B cell (primary cell): ENCODE results near the gene OPN4. TPM values are rescaled to one million over a fixed set of nuclear protein-coding genes. Genes with fewer than 3 reads are reported as not detected.

Experiments used
- ATAC-seq: fragments of 200-7000 bp; cut with Tn5 transposase; one replicate; pipeline ENCODE4 v1.10.0; 2021; ENCODE audit warnings: low read depth, mild to moderate bottlenecking, moderate number of reproducible peaks, moderate library complexity
- CTCF ChIA-PET: fragments of 350-600 bp; sonication (Branson Sonifier 250); formaldehyde crosslinking; loops from one replicate; lab custom pipeline; 2021; ENCODE audit warnings: antibody characterized with exemption, inconsistent platforms; lab: Charles Lee
- POLR2A ChIA-PET: fragments of 350-600 bp; sonication (Branson Sonifier 250); formaldehyde crosslinking; loops from one replicate; lab custom pipeline; 2021; ENCODE audit warnings: antibody characterized with exemption; lab: Charles Lee
- DNase-seq: peaks from one replicate; pipeline ENCODE4 v3.0.0; 2013
- H2AFZ ChIP-seq: 2 replicates; pipeline ENCODE4 v1.6.1; 2012; ENCODE audit warnings: mild to moderate bottlenecking, low read depth, low read length; ENCODE audit not compliant: insufficient read depth, poor library complexity, severe bottlenecking
- H3K27ac ChIP-seq, 2 donors: 1 replicate in 1 of 2; 2 replicates in 1 of 2; pipeline ENCODE4 v1.5.1; 2012 to 2013; ENCODE audit warnings: low read length in 2 of 2, mild to moderate bottlenecking in 2 of 2, moderate library complexity in 1 of 2
- H3K27me3 ChIP-seq, 4 experiments: fragments of 200-600 bp in 1 of 4; sonication (generic) in 1 of 4; replicated peaks in 1 of 4; 1 replicate in 2 of 4; 2 replicates in 2 of 4; pipeline versions ENCODE4 v1.6.1 to v1.7.0; 2013 to 2016; ENCODE audit warnings: low read length in 3 of 4, mild to moderate bottlenecking in 2 of 4, mixed read lengths in 1 of 4, moderate library complexity in 1 of 4; ENCODE audit not compliant: insufficient read depth in 4 of 4, control insufficient read depth in 3 of 4; ENCODE audit errors: control extremely low read depth in 1 of 4
- H3K36me3 ChIP-seq, 2 experiments: replicated peaks in 1 of 2; 1 replicate in 1 of 2; 2 replicates in 1 of 2; pipeline versions ENCODE4 v1.6.1 to v1.7.1; 2013; ENCODE audit warnings: low read length in 1 of 2; ENCODE audit not compliant: insufficient read depth in 2 of 2, control insufficient read depth in 1 of 2; ENCODE audit errors: control extremely low read depth in 1 of 2, extremely low read depth in 1 of 2
- H3K4me1 ChIP-seq, 2 donors: fragments of 200-600 bp in 1 of 2; sonication (generic) in 1 of 2; 1 replicate in 1 of 2; 2 replicates in 1 of 2; pipeline versions ENCODE4 v1.5.1 to v1.6.1; 2013 to 2017; ENCODE audit warnings: low read length in 2 of 2; ENCODE audit not compliant: control insufficient read depth in 2 of 2, insufficient read depth in 2 of 2
- H3K4me2 ChIP-seq: replicated peaks from 2 replicates; pipeline ENCODE3; 2012; ENCODE audit warnings: mild to moderate bottlenecking, low read depth, low read length; ENCODE audit not compliant: poor library complexity, severe bottlenecking
- H3K4me3 ChIP-seq, 5 experiments: fragments of 200-600 bp in 1 of 5; sonication (generic) in 1 of 5; 1 replicate in 3 of 5; 2 replicates in 2 of 5; pipeline versions ENCODE4 v1.5.1 to v1.7.0; 2011 to 2016; ENCODE audit warnings: low read length in 4 of 5, mild to moderate bottlenecking in 4 of 5, low read depth in 2 of 5, control low read depth in 1 of 5, moderate library complexity in 1 of 5; ENCODE audit not compliant: insufficient read depth in 1 of 5; ENCODE audit errors: control extremely low read depth in 1 of 5, extremely low read depth in 1 of 5
- H3K79me2 ChIP-seq: fragments of 200-600 bp; sonication (generic); one replicate; pipeline ENCODE4 v1.6.0; 2016; ENCODE audit warnings: low read length; ENCODE audit not compliant: control insufficient read depth, insufficient read depth
- H3K9ac ChIP-seq: fragments of 200-600 bp; sonication (generic); 2 replicates; pipeline ENCODE4 v1.6.1; 2017; ENCODE audit warnings: mild to moderate bottlenecking, low read length, moderate library complexity
- H3K9me3 ChIP-seq, 3 donors: one replicate each; pipeline versions ENCODE4 v1.6.1 to v1.7.1; 2013; ENCODE audit warnings: low read length in 2 of 3; ENCODE audit not compliant: control insufficient read depth in 2 of 3, insufficient read depth in 1 of 3; ENCODE audit errors: control extremely low read depth in 1 of 3
- H4K20me1 ChIP-seq: 2 replicates; pipeline ENCODE4 v1.6.0; 2012; ENCODE audit warnings: mild to moderate bottlenecking, low read length; ENCODE audit not compliant: insufficient read depth, control insufficient read depth, poor library complexity, severe bottlenecking
- H3K27ac Mint-ChIP-seq: one replicate; pipeline ENCODE4 v1.8.0; 2021; ENCODE audit warnings: mixed read lengths
- H3K27me3 Mint-ChIP-seq: one replicate; pipeline ENCODE4 v1.8.0; 2021; ENCODE audit warnings: mixed read lengths
- H3K4me1 Mint-ChIP-seq: one replicate; pipeline ENCODE4 v1.8.0; 2021; ENCODE audit warnings: mixed read lengths
- H3K4me3 Mint-ChIP-seq: one replicate; pipeline ENCODE4 v1.8.0; 2021; ENCODE audit warnings: mixed read lengths
- H3K9me3 Mint-ChIP-seq: one replicate; pipeline ENCODE4 v1.8.0; 2022; ENCODE audit warnings: mixed read lengths; ENCODE audit not compliant: insufficient read depth
- CTCF ChIP-seq: fragments of 200-600 bp; IDR thresholded peaks from one replicate; pipeline ENCODE4 v1.8.0; 2022; ENCODE audit warnings: antibody characterized with exemption, mild to moderate bottlenecking
- EZH2 ChIP-seq: IDR thresholded peaks from 2 replicates; pipeline ENCODE4 v1.6.1; 2012; ENCODE audit warnings: borderline replicate concordance, low read depth, mild to moderate bottlenecking, moderate library complexity, low read length; ENCODE audit not compliant: insufficient read depth, poor library complexity, severe bottlenecking
- WGBS: methylation state at CpG from one replicate; pipeline ENCODE4 v1.1.5; 2013; ENCODE audit warnings: missing lambda C conversion rate; ENCODE audit not compliant: insufficient coverage; 5-methylcytosine and 5-hydroxymethylcytosine counted together
- intact Hi-C: fragments of 100-400 bp; cut with micrococcal nuclease; formaldehyde crosslinking; loops from one replicate; pipeline ENCODE4 v1.10.0; 2022
- polyA plus RNA-seq: library from polyadenylated mRNA; depleted of rRNA; stranded (reverse); fragments of >200 nt; gene quantifications from 2 replicates; pipeline ENCODE4 v1.2.3, GENCODE V29; 2012
- total RNA-seq, 2 donors: library from RNA; stranded (reverse); fragments of 120-200 nt in 1 of 2; gene quantifications; 1 replicate in 1 of 2; 2 replicates in 1 of 2; pipeline versions ENCODE4 v1.2.3 to v1.2.4, GENCODE V29; 2013 to 2022

OPN4 gene
- total and polyA plus RNA-seq, 2 donors (not counting 1 experiment from before 2014, with no cell fraction given) = not detected

DNA sequence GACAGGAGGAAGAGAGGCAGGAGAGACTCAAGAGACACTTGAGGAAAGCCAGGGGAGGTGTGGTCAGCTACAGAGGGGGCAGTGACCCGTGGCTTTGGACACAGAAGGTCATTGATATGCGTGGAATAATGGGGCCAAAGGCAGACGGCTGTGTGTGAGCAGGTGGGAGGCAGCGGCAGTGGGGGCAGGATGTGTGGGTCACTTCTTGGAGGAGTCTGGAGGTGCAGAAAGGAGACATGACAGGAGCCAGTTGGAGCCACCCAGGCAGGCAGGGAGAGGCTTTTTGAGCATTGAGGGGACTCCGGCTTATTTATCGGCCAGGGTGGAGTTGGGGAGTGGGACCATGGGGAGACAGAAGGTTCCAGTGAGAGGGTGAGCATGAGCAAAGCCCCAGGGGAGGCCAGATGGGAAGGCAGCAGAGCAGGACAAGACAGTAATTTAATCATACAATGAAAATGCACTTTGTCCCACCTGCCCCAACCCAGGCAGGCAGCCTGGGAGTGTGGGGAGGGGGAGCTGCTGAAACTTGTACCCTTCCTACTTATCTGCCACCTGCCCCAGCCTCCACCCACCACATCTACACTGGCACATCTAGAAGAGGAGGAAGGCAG is 19.0 kb downstream of the OPN4 start:
- Histone ChIP-seq H3K79me2 (no peaks in the 10 kb centered on the region), H3K9ac (no peak overlapping the region), H3K36me3 (no peaks in the 10 kb centered on the region), H3K4me2 (no peak overlapping the region), H3K9me3 (no peaks in the 10 kb centered on the region), H3K4me1 (peaks cover 0 to 5% of the 10 kb centered on the region in 2 donors), H4K20me1 (no peaks in the 10 kb centered on the region), H2AFZ (no peak overlapping the region), H3K27ac (no peak overlapping the region), H3K27me3 (peaks cover 0 to 3% (median 1%) of the 10 kb centered on the region in 4 experiments), H3K4me3 (no peak overlapping the region)
- no peak overlapping the region for H3K4me3 Mint-ChIP-seq
- ChIA-PET CTCF (no interaction called here), POLR2A (no interaction called here)
- 52% methylated on average over 6 of the region's 6 CpGs for WGBS
- TF ChIP-seq CTCF (no peak), EZH2 (no peak)
- ATAC-seq (no peak), DNase-seq (no peak)
- no peak overlapping the region for H3K27ac Mint-ChIP-seq
- peaks cover 6% of the 10 kb centered on the region for H3K27me3 Mint-ChIP-seq
- H3K4me1 Mint-ChIP-seq = peaks cover 6% of the 10 kb centered on the region
- intact Hi-C loops = no loop called here
- H3K9me3 Mint-ChIP-seq = no peaks in the 10 kb centered on the region

- Mint-ChIP-seq H3K27me3 (peaks cover 6% of the 10 kb centered on the region), H3K27ac (no peak overlapping the region), H3K4me3 (no peak overlapping the region), H3K4me1 (peaks cover 4% of the 10 kb centered on the region), H3K9me3 (no peaks in the 10 kb centered on the region)
- H3K4me3 ChIP-seq = no peak overlapping the region
- no peak for DNase-seq
- intact Hi-C loops = no loop called here
- no peak overlapping the region for H2AFZ ChIP-seq
- H3K9me3 ChIP-seq = no peaks in the 10 kb centered on the region
- WGBS = 65% methylated on average over 9 of the region's 11 CpGs
- ATAC-seq = no peak
- H3K27ac ChIP-seq = no peak overlapping the region
- no peak overlapping the region for H3K9ac ChIP-seq
- no peaks in the 10 kb centered on the region for H3K36me3 ChIP-seq
- no peak overlapping the region for H3K4me2 ChIP-seq
- POLR2A ChIA-PET = no interaction called here
- H3K79me2 ChIP-seq = no peaks in the 10 kb centered on the region
- no peaks in the 10 kb centered on the region for H4K20me1 ChIP-seq
- TF ChIP-seq CTCF (no peak), EZH2 (no peak)
- CTCF ChIA-PET = interaction anchor here (0.7 kb wide), 1 partner anchor 13 kb away, joined by 3 read pairs; no protein-coding TSS in a partner anchor
- peaks cover 0 to 5% of the 10 kb centered on the region in 2 donors for H3K4me1 ChIP-seq
- peaks cover 0 to 3% (median 1%) of the 10 kb centered on the region in 4 experiments for H3K27me3 ChIP-seq
These were observed 19.7 kb downstream of the OPN4 start for GRCh38 chr10:86673827-86674581.
